GM19023 (cell line): ENCODE measurements around the gene GPR85.
"Not testable (repeated sequence)": the region's sequence is repeated elsewhere in the genome, so short reads cannot be mapped to it uniquely, and the experiment has no call there.

Experiments used
- ATAC-seq: cut with Tn5 transposase; IDR thresholded peaks from one replicate; pipeline ENCODE4 v1.9.1; 2021; ENCODE audit warnings: mild to moderate bottlenecking, moderate library complexity; ENCODE audit not compliant: unreplicated experiment

The GPR85 gene, protein sequence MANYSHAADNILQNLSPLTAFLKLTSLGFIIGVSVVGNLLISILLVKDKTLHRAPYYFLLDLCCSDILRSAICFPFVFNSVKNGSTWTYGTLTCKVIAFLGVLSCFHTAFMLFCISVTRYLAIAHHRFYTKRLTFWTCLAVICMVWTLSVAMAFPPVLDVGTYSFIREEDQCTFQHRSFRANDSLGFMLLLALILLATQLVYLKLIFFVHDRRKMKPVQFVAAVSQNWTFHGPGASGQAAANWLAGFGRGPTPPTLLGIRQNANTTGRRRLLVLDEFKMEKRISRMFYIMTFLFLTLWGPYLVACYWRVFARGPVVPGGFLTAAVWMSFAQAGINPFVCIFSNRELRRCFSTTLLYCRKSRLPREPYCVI

GRCh38 chr7:113086431-113086888, at the start of gene GPR85:
TSS of gene GPR85 (minus strand) at chr7:113086827. CDS start at chr7:113084721, 2,106 bp downstream.
- ATAC-seq = peak; percentile 80

GRCh38 chr7:113134025-113134424, 47.4 kb upstream of the GPR85 start:
- ATAC-seq = no peak

DNA sequence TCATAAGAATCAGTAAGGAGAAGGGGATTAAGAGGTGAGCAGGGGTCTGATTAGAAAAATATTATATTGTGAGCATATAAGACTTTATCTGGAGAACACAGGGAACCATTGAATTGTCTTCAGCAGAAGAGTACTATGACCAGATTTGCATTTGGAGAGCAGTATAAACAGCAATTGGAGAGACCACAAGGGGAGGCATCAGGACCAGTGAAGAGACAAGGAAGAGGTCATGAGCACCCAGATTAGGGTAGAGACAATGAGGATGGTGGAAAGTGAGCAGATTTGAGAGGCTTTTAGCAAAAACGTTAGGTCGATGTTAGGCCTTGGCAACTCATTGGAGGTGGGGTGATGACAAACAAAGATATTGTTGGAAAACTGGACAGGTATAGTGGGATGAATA, 44.7 kb upstream of the GPR85 start:
- ATAC-seq = no peak

DNA sequence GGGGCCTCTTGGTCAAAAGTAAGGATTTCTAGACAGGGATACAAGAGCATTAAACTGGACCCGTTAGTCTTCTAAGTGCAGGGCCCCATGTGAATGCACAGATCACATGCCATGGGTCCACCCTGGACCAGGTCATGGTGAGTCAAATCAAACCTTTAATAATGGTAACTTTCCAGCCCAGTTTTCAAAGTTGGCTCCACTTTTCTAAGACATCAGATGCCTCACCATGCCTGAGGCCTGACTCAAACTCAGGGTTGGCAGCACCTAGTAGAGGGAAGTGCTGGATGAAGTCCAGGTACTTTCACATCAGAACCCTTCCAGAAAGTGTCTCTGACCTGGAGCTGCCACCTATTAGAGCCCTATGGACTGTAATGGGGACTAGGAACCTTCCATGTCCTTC, 41.4 kb upstream of the GPR85 start:
- no peak for ATAC-seq

DNA sequence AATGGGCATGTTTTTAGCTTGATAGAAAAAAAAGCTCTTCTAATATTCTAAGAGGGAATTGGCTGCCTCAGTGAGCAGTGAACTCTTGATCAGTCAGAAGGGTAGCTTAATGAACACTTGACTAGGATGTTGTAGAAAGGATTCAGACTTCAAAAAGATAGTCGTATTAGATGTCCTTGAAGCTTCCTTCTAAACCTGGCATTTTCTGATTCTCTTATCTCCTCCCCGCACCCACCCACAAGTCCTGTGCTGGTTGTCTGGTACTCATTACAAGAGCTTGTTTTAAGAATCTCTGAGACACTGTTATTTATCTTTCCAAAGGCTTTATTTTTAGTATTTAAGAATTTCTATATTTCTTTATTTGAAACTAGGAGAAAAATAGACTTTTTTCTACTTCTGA, 39.1 kb upstream of the GPR85 start:
- ATAC-seq = no peak

DNA sequence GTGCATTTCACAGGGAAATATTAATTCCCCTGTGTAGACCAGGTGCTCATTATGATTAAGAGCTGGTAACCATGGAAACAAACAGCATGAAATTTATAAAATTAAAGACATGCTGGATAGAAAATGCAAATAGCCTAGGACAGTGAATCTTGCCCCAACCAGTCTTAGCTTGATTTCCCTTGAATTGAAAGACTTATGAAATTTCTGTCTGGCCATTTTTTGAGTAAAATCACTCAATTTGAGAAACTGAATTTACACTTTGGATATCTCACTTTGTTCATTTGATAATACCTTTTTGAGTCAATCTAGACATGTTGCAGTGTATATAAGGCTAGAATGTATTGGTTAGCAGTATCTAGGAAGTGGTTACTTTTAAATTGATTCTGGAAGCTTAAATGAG, 36.1 kb upstream of the GPR85 start:
- ATAC-seq = no peak

DNA sequence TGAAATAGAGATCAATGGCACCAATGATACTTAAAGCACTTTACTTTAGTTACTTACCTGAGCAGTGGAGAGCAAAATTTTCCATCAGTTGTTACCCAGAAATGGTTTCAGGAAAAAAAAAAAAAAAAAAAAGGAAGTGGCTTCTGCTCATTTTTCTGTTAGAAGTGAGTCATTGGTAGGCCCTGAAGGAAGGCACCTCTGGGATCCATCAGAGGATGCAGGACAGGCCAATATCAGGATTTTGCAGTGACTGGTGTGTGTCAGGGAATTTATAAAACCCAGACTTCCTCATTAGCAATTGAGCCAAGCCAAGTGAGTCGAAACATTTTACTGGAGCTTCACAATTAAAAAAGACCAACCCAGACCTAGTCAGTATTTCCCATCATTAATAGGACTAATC, 34.0 kb upstream of the GPR85 start:
- no peak for ATAC-seq

GRCh38 chr7:113119429-113119828, 32.8 kb upstream of the GPR85 start:
- no peak for ATAC-seq

DNA sequence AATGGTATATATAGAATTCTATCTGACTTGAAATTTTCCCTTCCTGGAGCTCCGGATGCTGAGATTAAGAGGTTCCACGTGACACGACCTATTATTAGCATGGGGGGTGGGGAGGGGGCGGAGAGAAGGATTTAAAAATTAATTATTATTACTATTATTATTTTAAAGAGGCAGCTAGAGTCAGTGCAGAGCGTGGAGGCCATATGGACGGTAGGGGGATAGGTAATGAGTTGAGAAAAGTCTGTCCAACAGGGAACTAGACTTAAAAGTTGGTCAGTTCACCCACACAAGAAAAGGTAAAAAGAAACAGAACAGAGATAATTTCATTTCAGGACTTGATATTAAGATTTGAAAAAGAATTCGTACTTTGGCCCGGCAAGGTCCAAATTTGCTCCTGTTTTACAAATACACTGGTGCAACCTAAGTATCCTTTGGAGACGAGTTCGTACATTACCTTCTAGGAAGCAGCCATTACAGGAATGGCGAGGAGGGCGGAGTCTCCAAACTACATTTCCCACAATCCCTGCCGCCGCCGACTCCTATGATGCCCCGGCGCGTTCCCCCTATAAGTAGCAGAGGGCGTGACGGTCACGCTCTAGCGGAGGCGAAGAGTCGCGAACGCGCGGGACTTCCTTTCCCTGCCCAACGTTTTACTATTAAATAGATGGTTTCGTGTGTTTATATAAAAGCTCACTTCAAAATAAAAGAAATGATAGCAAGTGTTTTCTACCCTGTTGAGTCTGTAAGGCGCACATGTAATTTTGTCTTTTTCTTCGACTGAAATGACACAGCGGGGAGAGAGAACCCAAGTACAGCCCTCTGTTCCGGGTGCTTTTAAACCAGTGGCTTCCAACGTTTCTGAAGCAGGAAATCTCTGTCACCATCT, 31.7 kb upstream of the GPR85 start, which contains the start of gene SMIM30:
Gene SMIM30 (minus strand): TSS at position 481 of the 886 bp plus-strand sequence. CDS start 976 bp downstream, outside the sequence.
- peak; percentile 99 for ATAC-seq

DNA sequence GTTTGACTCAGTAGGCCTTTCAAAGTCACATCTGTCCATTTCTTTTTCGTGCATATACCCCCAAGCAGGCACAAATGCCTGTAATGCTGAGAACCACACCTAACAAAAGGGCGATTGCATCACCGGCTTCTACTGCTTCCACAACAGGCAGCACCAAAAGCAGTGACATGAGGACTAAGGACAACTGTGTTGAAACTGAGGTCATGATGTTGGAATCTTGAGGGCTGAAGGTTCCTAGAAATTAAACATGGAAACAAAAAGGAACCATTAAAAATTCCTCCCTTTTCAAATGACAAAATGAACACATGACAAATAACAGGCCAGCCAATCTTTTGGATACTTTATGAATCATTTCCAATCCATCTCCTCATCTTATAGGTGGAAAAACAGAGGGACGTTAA, 30.7 kb upstream of the GPR85 start:
- not testable (repeated sequence) for ATAC-seq

DNA sequence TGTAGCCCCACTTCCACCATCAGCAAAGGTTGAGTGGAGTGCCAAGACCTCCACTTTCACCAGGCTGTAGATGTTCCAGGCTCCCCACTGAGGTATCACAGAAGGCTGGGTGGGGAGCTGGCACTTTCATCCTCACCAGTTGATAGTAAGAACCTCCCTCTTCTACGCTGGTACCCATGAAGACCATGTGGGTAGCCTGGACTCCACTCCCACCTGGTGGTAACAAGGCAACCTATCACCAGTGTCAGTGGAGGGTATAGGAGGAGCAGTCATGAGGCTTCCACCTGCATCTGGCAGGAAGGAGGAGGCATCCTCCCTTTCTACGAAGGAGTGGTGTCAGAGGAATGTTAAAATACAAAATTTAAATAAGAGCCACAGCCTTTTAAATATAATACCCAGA, 27.3 kb upstream of the GPR85 start:
- peak; percentile 38 for ATAC-seq

DNA sequence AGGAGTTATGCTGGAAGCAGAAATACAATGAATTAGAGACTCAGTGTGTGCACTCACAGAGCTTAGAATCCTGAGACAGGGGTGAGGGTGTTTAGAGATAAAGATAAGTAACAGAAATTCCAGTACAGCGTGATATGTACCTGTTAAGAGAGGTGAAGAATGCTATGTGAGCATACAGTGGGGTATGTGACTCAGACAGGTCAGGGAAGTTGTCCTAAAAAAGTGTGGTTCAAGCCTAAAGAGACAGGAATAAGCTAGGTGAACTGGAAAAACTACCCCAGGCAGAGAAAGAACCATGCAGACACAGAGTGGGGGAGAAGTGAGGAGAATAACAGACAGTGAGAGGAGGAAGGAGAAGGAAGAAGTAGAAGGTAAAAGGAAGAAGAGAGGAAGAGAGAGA, 23.1 kb upstream of the GPR85 start:
- no peak for ATAC-seq

DNA sequence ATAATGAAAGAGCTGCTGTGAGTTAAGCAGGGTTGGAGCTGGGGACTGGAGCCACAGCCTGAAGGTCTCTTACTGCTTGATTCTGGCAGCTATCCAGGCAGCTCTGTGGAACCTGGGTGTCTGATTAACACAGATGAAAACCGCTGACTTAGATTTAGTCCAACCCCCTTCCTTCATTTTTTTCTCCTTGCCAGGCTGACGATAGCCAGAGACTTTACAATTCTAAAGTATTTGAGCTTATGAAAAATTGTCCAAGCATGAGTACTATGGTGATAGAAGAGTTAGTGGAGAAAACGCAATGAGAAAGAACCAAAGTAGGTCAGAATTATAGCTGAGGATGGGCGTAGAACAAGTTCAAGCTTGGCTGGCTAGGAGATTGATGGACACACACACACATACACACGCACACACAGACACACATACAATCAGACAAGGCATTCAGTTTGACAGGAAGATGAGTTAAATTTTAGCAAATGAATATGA, 13.5 kb upstream of the GPR85 start:
- ATAC-seq = no peak

DNA sequence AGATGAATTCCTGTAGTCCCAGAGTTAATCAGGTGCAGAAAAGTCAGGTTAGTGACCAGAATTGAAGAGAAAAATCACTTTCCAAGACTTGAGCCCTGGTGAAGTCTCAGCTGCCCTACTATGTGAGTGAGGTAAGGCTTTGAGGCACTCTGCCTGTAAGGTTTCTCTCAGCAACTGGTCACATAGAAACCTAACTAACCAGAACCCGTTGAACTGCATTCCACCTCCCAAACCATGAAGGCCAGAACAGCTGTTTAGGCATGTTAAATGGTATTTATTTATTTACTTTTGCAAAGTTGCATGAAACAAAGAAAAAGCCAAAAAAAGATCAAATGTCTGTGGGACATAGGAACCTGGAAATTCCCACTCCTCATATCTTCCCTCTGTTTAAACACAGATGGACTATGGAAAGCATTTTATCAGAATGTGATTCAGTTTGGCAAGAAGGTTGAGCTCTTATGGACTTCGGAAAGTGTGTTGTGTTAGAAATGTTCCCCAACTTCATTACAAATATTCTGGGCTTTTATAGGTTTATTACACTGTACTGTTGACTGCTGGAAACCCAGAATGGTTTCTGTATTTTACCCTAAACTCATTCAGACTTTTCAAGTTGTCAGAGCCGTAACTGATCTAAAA, 12.8 kb upstream of the GPR85 start:
- no peak for ATAC-seq

GRCh38 chr7:113094517-113095249, 8.1 kb upstream of the GPR85 start:
- no peak for ATAC-seq

DNA sequence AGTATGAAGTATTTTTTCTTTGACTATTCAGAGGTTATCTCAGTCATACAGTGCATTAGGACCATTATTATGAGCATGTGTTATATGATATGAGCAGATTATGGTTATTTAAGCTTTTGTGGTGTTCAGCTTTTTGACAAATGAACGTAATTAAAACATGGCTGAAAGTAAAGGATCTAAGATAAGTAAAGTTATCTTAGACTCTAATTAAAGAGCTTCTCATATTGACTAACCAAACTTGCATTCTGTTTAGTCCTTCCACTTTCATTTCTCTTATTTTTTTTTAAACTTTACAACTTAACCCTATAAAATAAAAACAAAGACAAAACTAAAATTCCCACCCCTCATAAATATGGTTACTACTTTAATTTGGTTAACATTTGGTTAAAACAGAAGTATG, 6.9 kb upstream of the GPR85 start:
- no peak for ATAC-seq

GRCh38 chr7:113092762-113093161, 6.1 kb upstream of the GPR85 start:
- no peak for ATAC-seq

DNA sequence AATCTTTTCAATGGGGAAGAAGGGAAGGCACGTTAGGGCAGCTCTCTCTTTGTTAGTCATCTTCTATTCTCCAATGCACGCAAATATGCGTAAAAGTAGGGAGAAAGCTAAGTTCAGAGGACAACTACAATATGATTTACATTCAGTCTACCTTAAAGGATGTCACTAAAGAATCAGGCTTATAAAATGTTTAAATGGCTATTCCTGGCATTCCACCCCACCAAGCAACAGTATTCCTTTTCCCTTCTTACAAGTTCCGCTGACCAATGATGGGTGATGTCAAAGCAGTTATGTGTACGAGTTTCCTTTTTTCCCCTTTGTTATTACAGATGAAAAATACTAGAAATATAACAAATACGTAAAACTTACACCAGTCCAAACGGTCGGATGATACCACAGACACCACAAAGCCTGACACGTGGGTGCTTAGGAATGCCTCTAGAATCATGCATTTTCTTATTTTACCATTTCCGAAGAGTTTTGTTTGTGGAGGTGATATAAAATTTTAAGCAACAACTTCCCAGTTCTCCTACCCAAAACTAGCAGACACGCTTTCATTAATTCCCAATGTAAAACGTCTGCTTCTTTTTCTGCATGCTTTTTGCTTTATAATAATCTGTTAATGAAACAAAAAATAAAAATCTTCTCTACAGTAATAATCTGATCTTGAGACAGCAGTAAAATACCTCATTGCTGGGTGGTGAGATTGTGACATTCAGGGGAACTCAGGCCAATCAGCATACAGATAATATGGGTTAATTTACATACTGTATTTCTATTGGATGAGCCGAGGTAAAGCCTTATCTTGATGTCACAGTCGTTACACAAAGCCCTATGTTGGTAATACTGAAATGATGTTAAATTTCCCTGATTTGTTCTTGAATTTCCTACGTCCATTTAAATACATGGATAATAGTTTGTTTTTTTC, 708 bp upstream of the GPR85 start:
- no peak for ATAC-seq

DNA sequence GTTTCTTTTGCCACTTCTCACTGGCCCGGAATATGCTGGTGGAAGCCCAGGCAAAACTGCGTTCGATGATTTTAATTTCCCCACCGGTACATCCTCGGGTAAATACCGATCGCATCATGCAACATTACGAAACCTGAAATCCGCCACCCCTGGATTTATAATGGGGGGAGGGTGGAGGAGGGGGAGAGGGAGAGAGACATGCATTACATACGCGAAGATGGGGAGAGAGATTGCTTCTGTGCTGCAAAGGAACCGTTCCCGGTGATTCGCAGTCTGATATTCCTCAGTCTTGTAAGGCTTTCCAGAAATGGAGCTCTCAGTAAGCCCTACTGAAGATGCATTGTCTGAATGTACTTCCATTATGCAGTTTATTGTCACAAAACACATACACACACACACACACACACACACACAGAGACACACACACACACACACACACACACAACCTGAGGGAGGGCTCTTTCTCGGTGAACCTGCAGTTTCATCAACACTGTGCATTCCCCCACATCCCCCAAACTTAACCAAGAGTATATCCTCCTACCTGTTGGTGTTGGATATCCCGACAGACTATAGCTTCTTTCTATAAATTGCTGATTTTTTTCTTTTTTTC, 741 bp downstream of the GPR85 start:
- ATAC-seq = no peak
